K562 (cell line): ENCODE results near the gene POLA1. TPM values are rescaled to one million over a fixed set of nuclear protein-coding genes. Genes with fewer than 3 reads are reported as not detected.

Experiments
- ATAC-seq: fragments of 200-7000 bp; cut with Tn5 transposase; 3 replicates; pipeline ENCODE4 v1.9.1; 2020; ENCODE audit warnings: moderate library complexity
- BruUV-seq: library from RNA; stranded (reverse); fragments of 400-500 nt; replicated peaks from 2 replicates; lab custom pipeline; 2021; lab: Mats Ljungman, UMichigan
- CTCF ChIA-PET: fragments of 300-600 bp; formaldehyde crosslinking; extraction: SDS; loops from one replicate; lab custom pipeline; 2021; ENCODE audit warnings: low intra/inter-chr PET ratio; lab: Yijun Ruan, JAX
- POLR2A ChIA-PET: fragments of 300-600, 350-650 bp; sonication (Branson Sonifier 250); formaldehyde crosslinking; extraction: SDS; loops from one replicate; lab custom pipeline; 2021; ENCODE audit warnings: antibody characterized with exemption, inconsistent platforms; lab: Yijun Ruan, JAX
- DNase-seq, 4 experiments: peaks; one replicate each; pipeline versions ENCODE4 v3.0.0 to v3.0.0-alpha.2; 2011 to 2018; ENCODE audit warnings: low spot score in 3 of 4, mixed read lengths in 3 of 4; ENCODE audit errors: extremely low read depth in 1 of 4
- FAIRE-seq: peaks from 2 replicates; lab custom pipeline; 2011; peaks lifted over from hg19 to GRCh38; lab: Jason Lieb, UNC
- H2AFZ ChIP-seq: 2 replicates; pipeline ENCODE4 v1.6.0; 2011; ENCODE audit warnings: low read depth, low read length, control low read depth, inconsistent platforms
- H3K27ac ChIP-seq: fragments of 200-600 bp; 3 replicates; pipeline ENCODE4 v1.8.0; 2011; ENCODE audit warnings: low read depth, mild to moderate bottlenecking, control low read depth, inconsistent platforms, low read length, moderate library complexity, mixed read lengths; ENCODE audit errors: extremely low read depth
- H3K27me3 ChIP-seq, 2 experiments: fragments of 300-600 bp in 1 of 2; 2 replicates in 1 of 2; 3 replicates in 1 of 2; pipeline versions ENCODE4 v1.6.0 to v1.8.0; 2011; ENCODE audit warnings: inconsistent platforms in 2 of 2, low read length in 2 of 2, mild to moderate bottlenecking in 1 of 2, mixed read lengths in 1 of 2, moderate library complexity in 1 of 2; ENCODE audit not compliant: control insufficient read depth in 2 of 2, insufficient read depth in 2 of 2
- H3K36me3 ChIP-seq: fragments of 300-600 bp; 3 replicates; pipeline ENCODE4 v1.8.0; 2011; ENCODE audit warnings: mild to moderate bottlenecking, low read length, inconsistent platforms; ENCODE audit not compliant: control insufficient read depth, insufficient read depth
- H3K4me1 ChIP-seq, 2 experiments: fragments of 200-600 bp in 1 of 2; replicated peaks in 1 of 2; 2 replicates in 1 of 2; 3 replicates in 1 of 2; pipeline versions ENCODE4 v1.5.1 to v1.8.0; 2011; ENCODE audit warnings: inconsistent platforms in 2 of 2, low read length in 2 of 2, mild to moderate bottlenecking in 1 of 2, mixed read lengths in 1 of 2, moderate library complexity in 1 of 2; ENCODE audit not compliant: control insufficient read depth in 2 of 2, insufficient read depth in 2 of 2
- H3K4me2 ChIP-seq: 2 replicates; pipeline ENCODE4 v1.6.1; 2011; ENCODE audit warnings: low read length, control low read depth, inconsistent platforms, mixed read lengths; ENCODE audit not compliant: insufficient read depth
- H3K4me3 ChIP-seq: fragments of 200-600 bp; sonication (generic), shearing (Covaris generic); 2 replicates; pipeline ENCODE4 v1.5.1; 2016; ENCODE audit warnings: control low read depth, inconsistent platforms
- H3K79me2 ChIP-seq: fragments of 200-600 bp; 3 replicates; pipeline ENCODE4 v1.8.0; 2011; ENCODE audit warnings: low read length, inconsistent platforms; ENCODE audit not compliant: control insufficient read depth, insufficient read depth
- H3K9ac ChIP-seq, 2 experiments: 2 replicates each; pipeline versions ENCODE4 v1.6.0 to v1.6.1; 2011; ENCODE audit warnings: low read depth in 2 of 2, low read length in 2 of 2, control low read depth in 1 of 2, inconsistent platforms in 1 of 2, mild to moderate bottlenecking in 1 of 2, mixed read lengths in 1 of 2; ENCODE audit not compliant: insufficient read depth in 1 of 2
- H3K9me1 ChIP-seq: one replicate; pipeline ENCODE4 v1.6.0; 2011; ENCODE audit warnings: inconsistent platforms, mild to moderate bottlenecking, low read length, moderate library complexity; ENCODE audit not compliant: control insufficient read depth, insufficient read depth
- H3K9me3 ChIP-seq: replicated peaks from 2 replicates; pipeline ENCODE4 v1.5.1; 2011; ENCODE audit warnings: low read depth, low read length, inconsistent platforms; ENCODE audit not compliant: control insufficient read depth, insufficient read depth
- H4K20me1 ChIP-seq: replicated peaks from 2 replicates; pipeline ENCODE4 v1.6.1; 2011; ENCODE audit warnings: low read length, inconsistent platforms, mixed read lengths; ENCODE audit not compliant: control insufficient read depth, insufficient read depth
- BRD9 ChIP-seq: fragments of 450-650 bp; IDR thresholded peaks from 2 replicates; pipeline ENCODE4 v1.6.1; 2018; ENCODE audit warnings: low read depth; ENCODE audit not compliant: partially characterized antibody
- CBX1 ChIP-seq: sonication (generic); IDR thresholded peaks from 2 replicates; pipeline ENCODE4 v1.6.1; 2016; ENCODE audit warnings: antibody characterized with exemption, low read depth, mild to moderate bottlenecking
- HES1 ChIP-seq: fragments of 450-650 bp; IDR thresholded peaks from 2 replicates; pipeline ENCODE4 v1.6.1; 2016; ENCODE audit warnings: low read depth, mild to moderate bottlenecking, moderate library complexity
- MEF2A ChIP-seq: IDR thresholded peaks from 2 replicates; pipeline ENCODE4 v1.6.1; 2011; ENCODE audit warnings: low read depth, mild to moderate bottlenecking, low read length, moderate library complexity; ENCODE audit not compliant: control insufficient read depth
- MTA3 ChIP-seq: fragments of 450-650 bp; formaldehyde crosslinking; IDR thresholded peaks from 2 replicates; pipeline ENCODE4 v1.6.1; 2017; ENCODE audit warnings: mild to moderate bottlenecking, borderline replicate concordance
- NCOA1 ChIP-seq: fragments of 450-650 bp; IDR thresholded peaks from 2 replicates; pipeline ENCODE4 v1.6.1; 2016; ENCODE audit warnings: low read depth
- NCOA6 ChIP-seq: fragments of 450-650 bp; IDR thresholded peaks from 2 replicates; pipeline ENCODE4 v1.6.1; 2017; ENCODE audit warnings: mild to moderate bottlenecking
- SMAD1 ChIP-seq: fragments of 150-350 bp; IDR thresholded peaks from 2 replicates; pipeline ENCODE4 v1.6.1; 2014; ENCODE audit warnings: low read length, low read depth; ENCODE audit not compliant: partially characterized antibody
- SP1 ChIP-seq: sonication (generic); formaldehyde crosslinking; IDR thresholded peaks from 2 replicates; pipeline ENCODE4 v1.8.1; 2022; ENCODE audit warnings: mild to moderate bottlenecking, missing genetic modification reagents
- SRSF9 ChIP-seq: fragments of 200-400 bp; formaldehyde crosslinking; IDR thresholded peaks from 2 replicates; pipeline ENCODE4 v1.6.1; 2017; ENCODE audit warnings: low read depth, low read length, borderline replicate concordance
- ZC3H4 ChIP-seq: sonication (generic); formaldehyde crosslinking; IDR thresholded peaks from 2 replicates; pipeline ENCODE4 v1.9.0; 2021; ENCODE audit warnings: missing genetic modification reagents, borderline replicate concordance
- ZNF408 ChIP-seq: fragments of 250-450 bp; sonication (Bioruptor Pico); IDR thresholded peaks from 2 replicates; pipeline ENCODE4 v1.4.0; 2020; ENCODE audit warnings: low read depth, mild to moderate bottlenecking, moderate library complexity
- ZNF41 ChIP-seq: fragments of 250-450 bp; sonication (Bioruptor Pico); conservative IDR thresholded peaks from 2 replicates; pipeline ENCODE4 v1.4.0; 2020; ENCODE audit warnings: mild to moderate bottlenecking
- ZNF449 ChIP-seq: fragments of 250-450 bp; sonication (Bioruptor Pico); IDR thresholded peaks from 2 replicates; pipeline ENCODE4 v1.8.0; 2022; ENCODE audit warnings: moderate library complexity, mild to moderate bottlenecking, inconsistent platforms
- ZNF780A ChIP-seq: fragments of 250-450 bp; sonication (Bioruptor Pico); IDR thresholded peaks from 2 replicates; pipeline ENCODE4 v1.5.0; 2021; ENCODE audit warnings: mild to moderate bottlenecking
- WGBS: fragments of 100-300 bp; shearing (Covaris generic); methylation state at CpG from one replicate; pipeline ENCODE4 v1.1.6; 2016; ENCODE audit warnings: low coverage, mixed read lengths; ENCODE audit not compliant: insufficient coverage; ENCODE audit errors: missing lambda C conversion rate; 5-methylcytosine and 5-hydroxymethylcytosine counted together
- in situ Hi-C: fragments of 300-500 bp; cut with MboI; formaldehyde crosslinking; loops from 4 replicates; pipeline ENCODE4 v1.15.0; 2018; ENCODE audit warnings: inconsistent platforms, mixed read lengths
- intact Hi-C: fragments of 100-400 bp; cut with micrococcal nuclease; formaldehyde crosslinking; loops from 2 replicates; pipeline ENCODE4 v1.14.2; 2022
- polyA plus RNA-seq, 8 experiments: library from polyadenylated mRNA; depleted of rRNA in 4 of 8; stranded (reverse) in 5 of 8; unstranded in 3 of 8; fragments of >200 nt; fragmentation: Nextera tagmentation in 2 of 8; fragmentation: Illumina TruSeq in 1 of 8; extraction: Ambion mirVana in 2 of 8; extraction: Trizol in 1 of 8; gene quantifications; 2 replicates each; pipeline versions ENCODE4 v1.2.1 to v1.2.3, GENCODE V29; 2011 to 2014; ENCODE audit warnings: inconsistent platforms in 1 of 8, missing spikeins in 1 of 8
- total RNA-seq, 7 experiments: library from RNA; depleted of rRNA in 6 of 7; stranded (reverse); fragments of >200 nt in 6 of 7; fragmentation: Illumina TruSeq in 2 of 7; extraction: Trizol in 2 of 7; gene quantifications; 2 replicates each; pipeline versions ENCODE4 v1.2.1 to v1.2.3, GENCODE V29; 2011 to 2021; ENCODE audit warnings: low replicate concordance in 1 of 7

Gene POLA1
- total and polyA plus RNA-seq, 9 of the 15 experiments (the other 6 are each of a cell fraction or from before 2014, with no cell fraction given) = 8.6 to 48.4 (median 27.4) TPM

DNA sequence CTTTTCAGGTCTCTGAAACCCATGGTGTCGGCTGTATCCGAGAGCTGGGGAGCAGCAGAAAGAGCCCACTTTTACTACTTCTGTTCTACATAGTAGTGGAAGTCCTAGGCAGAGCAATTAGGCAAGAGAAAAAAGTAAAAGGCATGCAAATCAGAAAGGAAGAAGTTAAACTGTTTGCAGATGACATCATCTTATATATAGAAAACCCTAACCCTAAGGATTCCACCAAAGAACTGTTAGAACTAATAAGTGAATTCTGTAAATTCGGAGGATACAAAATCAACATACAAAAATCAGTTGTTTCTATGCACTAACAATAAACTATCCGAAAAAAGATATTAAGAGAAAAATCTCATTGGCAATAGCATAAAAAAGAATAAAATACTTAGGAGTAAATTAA is 95.3 kb downstream of the POLA1 start (continued):
- TF ChIP-seq HES1 = no peak
- no peak for TF ChIP-seq NCOA1
- TF ChIP-seq SRSF9 = no peak
- TF ChIP-seq, all 486 proteins: peak for 0

DNA sequence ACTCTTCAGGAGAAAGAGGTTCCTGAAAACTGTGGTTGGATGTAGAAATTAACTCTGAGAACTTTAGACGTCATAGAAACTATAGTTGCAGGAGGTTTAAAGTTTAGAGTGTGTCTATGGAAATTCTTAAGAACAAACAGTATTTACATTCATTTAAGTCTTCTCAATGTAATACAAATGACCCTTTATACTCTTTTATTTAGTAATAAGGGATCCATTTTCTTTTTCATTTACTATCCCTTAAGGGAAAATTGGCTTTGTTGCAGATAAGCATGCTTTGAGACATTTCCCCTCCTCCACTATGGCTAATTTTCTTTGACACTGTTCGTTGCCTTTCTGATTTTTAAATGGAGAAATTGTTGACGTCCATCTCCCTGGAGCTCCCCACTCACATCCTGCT is 96.4 kb downstream of the POLA1 start:
- TF ChIP-seq ZNF449 (CRISPR knock-in tag) (no peak), ZNF780A (no peak), ZNF41 (CRISPR knock-in tag) (no peak), CBX1 (no peak), MTA3 (no peak), ZNF408 (CRISPR knock-in tag) (no peak), SP1 (CRISPR knock-in tag) (no peak), ZC3H4 (CRISPR knock-in tag) (no peak), MEF2A (no peak), NCOA6 (no peak), BRD9 (no peak), SMAD1 (no peak)
- Histone ChIP-seq H3K9me1 (no peaks in the 10 kb centered on the region), H3K4me1 (no peaks in the 10 kb centered on the region), H3K27me3 (no peaks in the 10 kb centered on the region), H4K20me1 (no peaks in the 10 kb centered on the region), H3K79me2 (no peaks in the 10 kb centered on the region), H3K9ac (no peak overlapping the region), H3K36me3 (peaks cover 19% of the 10 kb centered on the region; the same call in 2 of the 3 replicates), H3K27ac (no peak overlapping the region), H3K4me2 (no peak overlapping the region), H3K9me3 (no peaks in the 10 kb centered on the region), H3K4me3 (no peak overlapping the region), H2AFZ (no peak overlapping the region)
- ChIA-PET CTCF (no interaction called here), POLR2A (interaction anchor here (1.0 kb wide), 2 partner anchors 13 to 16 kb away, joined by 3 read pairs; no protein-coding TSS in a partner anchor)
- no peak for DNase-seq
- in situ Hi-C loops = no loop called here
- intact Hi-C loops = no loop called here
- no peak for FAIRE-seq
- 69% methylated on average over 2 of the region's 3 CpGs for WGBS
- no peak for ATAC-seq
- BruUV-seq = no TSS peak
